Right cardiac atrium (tissue), 5 donors: Measurements from ENCODE around the gene CCDC198. TPM values are rescaled to one million over a fixed set of nuclear protein-coding genes. Genes with fewer than 3 reads are reported as not detected.

Experiments used
- ATAC-seq, 2 donors: fragments of 200-7000 bp; cut with Tn5 transposase; one replicate each; pipeline versions ENCODE4 v1.8.0 to v1.9.1; 2020; ENCODE audit warnings: moderate library complexity in 2 of 2, mild to moderate bottlenecking in 1 of 2
- DNase-seq, 3 donors: peaks; one replicate each; pipeline ENCODE4 v3.0.0-alpha.2; 2020
- H3K27ac ChIP-seq: one replicate; pipeline ENCODE4 v1.5.1; 2013; ENCODE audit warnings: mild to moderate bottlenecking, low read length, control low read depth, moderate library complexity
- H3K27me3 ChIP-seq: one replicate; pipeline ENCODE4 v1.6.1; 2013; ENCODE audit not compliant: control insufficient read depth, insufficient read depth
- H3K4me1 ChIP-seq: one replicate; pipeline ENCODE4 v1.6.1; 2013; ENCODE audit warnings: low read length; ENCODE audit not compliant: control insufficient read depth, insufficient read depth
- H3K4me3 ChIP-seq: one replicate; pipeline ENCODE4 v1.5.1; 2013; ENCODE audit warnings: low read length, control low read depth
- H3K9me3 ChIP-seq: one replicate; pipeline ENCODE4 v1.6.1; 2013; ENCODE audit warnings: low read length; ENCODE audit not compliant: control insufficient read depth
- WGBS: extraction: QIAGEN DNeasy Blood & Tissue Kit; methylation state at CpG from one replicate; pipeline ENCODE4 v1.1.7; 2013; 5-methylcytosine and 5-hydroxymethylcytosine counted together
- intact Hi-C, 4 donors: fragments of 100-400 bp; cut with DNase I; formaldehyde crosslinking; loops; one replicate each; pipeline versions ENCODE4 v1.11.0 to v1.14.0; 2022 to 2023
- polyA plus RNA-seq: library from polyadenylated mRNA; stranded (reverse); fragments of 200-250 nt; gene quantifications from one replicate; pipeline ENCODE4 v1.2.3, GENCODE V29; 2013
- total RNA-seq, 4 donors: library from RNA; stranded (reverse); fragmentation: NEBNext Ultra II Directional; extraction: Animal tissue kit (Norgen Biotek cat#: 25700); gene quantifications; one replicate each; pipeline ENCODE4 v1.2.1, GENCODE V29; 2021
- donor health status: healthy with polysubstance abuse.
- donor health status: DM: no; HTN: yes; CAD: no.
- donor health status: DM: no; HTN: no; CAD: no.
- donor health status: DM: no; HTN: yes; CAD: no; lungs with severe emphysema.
- donor health status: DM: yes; HTN: yes; CAD: no.

Gene CCDC198
- total and polyA plus RNA-seq, 5 donors: not detected

DNA sequence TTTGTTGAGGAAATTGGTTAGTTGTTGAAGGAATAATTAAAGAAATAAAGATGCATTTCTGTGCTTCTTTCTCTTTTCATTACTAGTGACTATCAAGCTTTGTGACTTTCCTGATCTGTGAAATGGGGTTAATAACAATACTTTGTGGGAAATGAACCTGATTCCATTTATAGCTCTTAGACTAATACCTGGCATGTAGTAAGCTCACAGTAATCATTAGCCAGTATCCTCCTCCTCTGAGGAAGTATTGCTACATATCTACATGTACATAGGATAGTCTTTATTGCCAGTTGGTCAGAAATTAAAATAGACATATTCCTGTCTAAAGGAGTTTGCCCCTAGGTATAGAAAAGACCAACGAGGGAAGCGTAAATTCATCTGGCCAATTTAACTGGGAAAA, 1.8 kb upstream of the CCDC198 start:
- H3K27me3 ChIP-seq: no peaks in the 10 kb centered on the region
- H3K4me3 ChIP-seq: no peak overlapping the region
- no peaks in the 10 kb centered on the region for H3K9me3 ChIP-seq
- intact Hi-C loops: no loop called here
- H3K4me1 ChIP-seq: no peaks in the 10 kb centered on the region
- no peak overlapping the region for H3K27ac ChIP-seq
- no peak for ATAC-seq
- 67% methylated on average over 2 of the region's 2 CpGs for WGBS
- no peak for DNase-seq

- Histone ChIP-seq H3K4me1 (no peaks in the 10 kb centered on the region), H3K4me3 (no peak overlapping the region), H3K9me3 (no peaks in the 10 kb centered on the region), H3K27me3 (no peaks in the 10 kb centered on the region), H3K27ac (no peak overlapping the region)
- no peak for DNase-seq
- ATAC-seq: no peak
- 82% methylated on average over 2 of the region's 2 CpGs for WGBS
- intact Hi-C loops: loop anchor here in 1 of 4 donors (5.0 kb wide), 1 partner anchor 579 kb away; no protein-coding TSS in a partner anchor
These were observed 798 bp downstream of the CCDC198 start for GRCh38 chr14:57492859-57493258.

- ATAC-seq: no peak
- 81% methylated on average over 1 of the region's 1 CpG for WGBS
- intact Hi-C loops: loop anchor here in 1 of 4 donors (5.0 kb wide), 1 partner anchor 581 kb away; no protein-coding TSS in a partner anchor
These were observed 2.0 kb downstream of the CCDC198 start for GRCh38 chr14:57491640-57492039.

GRCh38 chr14:57487771-57488170, 5.9 kb downstream of the CCDC198 start:
- H3K27ac ChIP-seq: no peak overlapping the region
- ATAC-seq (peak; percentile 43 to 63), DNase-seq (no peak)
- H3K4me1 ChIP-seq: no peaks in the 10 kb centered on the region
- 39% methylated on average over 1 of the region's 1 CpG for WGBS
- intact Hi-C loops: loop anchor here in 3 of 4 donors (5.0 kb wide), 1 partner anchor 585 kb away; no protein-coding TSS in a partner anchor
- no peak overlapping the region for H3K4me3 ChIP-seq
- no peaks in the 10 kb centered on the region for H3K27me3 ChIP-seq
- H3K9me3 ChIP-seq: no peaks in the 10 kb centered on the region

More at GRCh38 chr14:57491640-57492039, 2.0 kb downstream of the CCDC198 start:
- Histone ChIP-seq H3K9me3 (no peaks in the 10 kb centered on the region), H3K27ac (no peak overlapping the region), H3K4me3 (no peak overlapping the region), H3K4me1 (no peaks in the 10 kb centered on the region), H3K27me3 (no peaks in the 10 kb centered on the region)
- DNase-seq: no peak

DNA sequence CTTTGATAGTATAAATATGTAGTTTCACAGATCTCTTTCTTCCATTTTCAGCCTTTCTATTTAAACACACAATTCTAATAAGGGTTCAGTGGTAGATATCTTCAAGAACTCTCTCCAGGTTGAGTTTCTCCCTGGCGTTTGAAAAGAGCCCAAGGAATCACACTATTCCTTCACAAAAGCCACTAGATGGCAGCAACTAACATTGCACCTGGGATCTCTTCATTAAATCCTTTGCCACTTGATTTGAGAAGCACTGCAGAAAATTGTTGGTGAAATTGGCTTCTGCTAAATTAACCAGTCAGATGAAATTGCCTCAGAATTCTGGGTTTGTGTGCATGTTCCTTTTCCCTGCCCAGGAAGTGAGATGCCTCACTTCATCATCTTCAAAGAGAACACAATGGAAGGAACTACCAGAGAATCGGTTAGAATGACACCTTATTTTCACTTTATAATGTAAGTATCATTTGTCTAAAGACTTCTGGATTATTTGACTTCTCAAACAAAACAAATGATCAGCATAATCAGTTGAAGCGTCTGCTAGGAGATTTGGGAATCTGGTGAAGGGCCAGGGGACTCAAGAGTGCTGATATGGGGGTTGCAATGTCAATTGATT, 6.8 kb downstream of the CCDC198 start:
- DNase-seq: no peak
- Histone ChIP-seq H3K27ac (no peak overlapping the region), H3K9me3 (no peaks in the 10 kb centered on the region), H3K27me3 (no peaks in the 10 kb centered on the region), H3K4me1 (no peaks in the 10 kb centered on the region), H3K4me3 (no peak overlapping the region)
- intact Hi-C loops: loop anchor here in 3 of 4 donors (5.0 kb wide), 1 partner anchor 585 kb away; no protein-coding TSS in a partner anchor
- ATAC-seq: peak in 1 of 2 donors; percentile 60
- WGBS: 31% methylated on average over 3 of the region's 3 CpGs

DNA sequence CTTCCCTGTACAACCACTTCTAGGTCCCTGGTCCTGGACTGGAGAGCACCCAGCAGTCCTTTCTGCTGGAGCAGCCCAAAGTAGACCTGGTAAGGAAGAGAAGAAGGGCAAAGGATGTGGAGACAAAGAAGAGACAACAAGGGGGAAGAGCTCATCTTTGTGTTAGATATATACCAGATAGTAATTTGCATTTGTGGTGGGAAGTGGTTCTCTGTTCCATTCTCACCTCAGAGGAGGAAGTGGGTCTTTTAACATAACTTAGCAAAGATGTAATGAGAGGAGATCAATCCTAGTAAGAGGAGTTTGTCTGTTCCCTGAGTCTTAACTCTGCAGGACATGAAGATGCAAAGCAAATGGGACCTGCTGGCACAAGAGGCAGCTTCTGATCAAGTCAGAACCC, 8.0 kb downstream of the CCDC198 start:
- no peak for ATAC-seq
- no peaks in the 10 kb centered on the region for H3K9me3 ChIP-seq
- no peaks in the 10 kb centered on the region for H3K4me1 ChIP-seq
- no peak overlapping the region for H3K4me3 ChIP-seq
- no peak overlapping the region for H3K27ac ChIP-seq
- H3K27me3 ChIP-seq: no peaks in the 10 kb centered on the region
- no peak for DNase-seq
- intact Hi-C loops: loop anchor here in 3 of 4 donors (5.0 kb wide), 1 partner anchor 587 kb away; no protein-coding TSS in a partner anchor

- WGBS: 35% methylated on average over 3 of the region's 3 CpGs
These were observed 11.5 kb downstream of the CCDC198 start for GRCh38 chr14:57482120-57482519.

GRCh38 chr14:57480051-57480450, 13.6 kb downstream of the CCDC198 start:
- Histone ChIP-seq H3K27me3 (no peaks in the 10 kb centered on the region), H3K27ac (no peak overlapping the region), H3K4me1 (no peaks in the 10 kb centered on the region), H3K4me3 (no peak overlapping the region), H3K9me3 (no peaks in the 10 kb centered on the region)
- WGBS: 94% methylated on average over 1 of the region's 1 CpG
- intact Hi-C loops: no loop called here
- ATAC-seq (no peak), DNase-seq (no peak)

More at GRCh38 chr14:57482120-57482519, 11.5 kb downstream of the CCDC198 start:
- ATAC-seq (no peak), DNase-seq (no peak)
- H3K9me3 ChIP-seq: no peaks in the 10 kb centered on the region
- H3K4me3 ChIP-seq: no peak overlapping the region
- H3K4me1 ChIP-seq: no peaks in the 10 kb centered on the region
- H3K27me3 ChIP-seq: no peaks in the 10 kb centered on the region
- no peak overlapping the region for H3K27ac ChIP-seq
- intact Hi-C loops: no loop called here

DNA sequence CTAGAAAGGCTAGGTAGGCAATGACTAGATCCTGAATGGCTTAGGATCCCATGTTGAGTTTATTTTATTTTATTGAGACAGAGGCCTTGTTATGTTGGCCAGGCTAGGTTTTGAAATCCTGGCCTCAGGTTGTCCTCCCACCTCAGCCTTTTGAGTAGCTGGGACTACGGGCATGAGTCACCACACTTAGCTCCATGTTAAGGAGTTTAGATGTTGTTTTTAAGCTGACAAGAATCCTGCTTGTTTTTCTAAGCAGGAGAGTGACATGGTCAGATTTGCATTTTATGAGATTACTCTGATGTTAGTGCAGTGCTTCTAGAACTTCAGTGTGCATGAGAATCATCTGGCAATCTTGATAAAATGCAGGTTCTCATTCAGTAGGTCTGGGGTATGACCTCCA, 14.5 kb downstream of the CCDC198 start:
- H3K9me3 ChIP-seq: no peaks in the 10 kb centered on the region
- H3K27ac ChIP-seq: no peak overlapping the region
- WGBS: 81% methylated on average over 1 of the region's 1 CpG
- no peak overlapping the region for H3K4me3 ChIP-seq
- DNase-seq (no peak), ATAC-seq (no peak)
- no peaks in the 10 kb centered on the region for H3K4me1 ChIP-seq
- intact Hi-C loops: no loop called here
- H3K27me3 ChIP-seq: no peaks in the 10 kb centered on the region

DNA sequence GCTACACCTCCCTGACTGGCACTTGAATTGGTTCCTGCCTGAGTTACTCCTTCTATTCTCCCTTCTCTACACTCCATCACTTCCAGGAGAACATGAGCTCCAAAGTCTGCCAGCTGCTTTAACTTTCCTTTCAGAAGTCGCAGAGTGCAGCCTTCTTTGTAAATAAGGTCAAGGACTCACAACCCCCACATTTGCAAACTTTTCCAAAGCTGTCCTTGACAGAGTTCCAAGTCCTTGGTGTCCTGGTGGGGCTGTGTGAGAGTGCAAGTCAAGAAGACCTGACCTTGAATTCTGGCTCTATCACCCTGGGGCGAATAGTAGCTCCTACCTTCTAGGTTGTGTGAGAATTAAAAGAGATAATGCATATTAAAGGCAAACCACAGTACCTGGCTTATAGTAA, 15.6 kb downstream of the CCDC198 start:
- no peak overlapping the region for H3K27ac ChIP-seq
- DNase-seq (no peak), ATAC-seq (no peak)
- no peaks in the 10 kb centered on the region for H3K27me3 ChIP-seq
- H3K4me1 ChIP-seq: no peaks in the 10 kb centered on the region
- intact Hi-C loops: no loop called here
- H3K4me3 ChIP-seq: no peak overlapping the region
- H3K9me3 ChIP-seq: no peaks in the 10 kb centered on the region
- WGBS: 50% methylated on average over 2 of the region's 2 CpGs

DNA sequence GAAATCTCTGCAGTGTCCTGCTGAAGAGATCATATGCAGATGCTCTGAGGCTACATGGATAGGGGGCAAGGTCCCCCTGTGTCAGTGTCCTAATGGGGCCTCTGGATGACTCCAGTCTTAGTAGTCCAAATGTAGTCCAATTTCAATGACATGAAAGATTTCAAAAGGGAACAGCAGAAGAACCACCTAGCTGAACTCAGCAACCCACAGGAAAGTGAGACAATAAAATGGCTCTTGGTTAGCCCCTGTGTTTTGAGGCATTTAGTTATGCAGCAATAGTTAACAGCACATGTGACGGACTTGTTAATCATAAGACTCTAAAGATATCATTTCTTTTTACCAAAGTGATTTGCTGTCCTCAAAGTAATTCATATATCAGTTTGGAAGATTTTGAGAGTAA, 22.7 kb downstream of the CCDC198 start:
- H3K4me1 ChIP-seq: no peaks in the 10 kb centered on the region
- WGBS: 77% methylated on average over 1 of the region's 1 CpG
- H3K9me3 ChIP-seq: no peaks in the 10 kb centered on the region
- H3K27me3 ChIP-seq: no peaks in the 10 kb centered on the region
- ATAC-seq (no peak), DNase-seq (no peak)
- intact Hi-C loops: no loop called here
- H3K4me3 ChIP-seq: no peak overlapping the region
- no peak overlapping the region for H3K27ac ChIP-seq
